HCEC 1CT (cell line): ENCODE results near the gene CITED2.
"Not testable (repeated sequence)": the region's sequence is repeated elsewhere in the genome, so short reads cannot be mapped to it uniquely, and the experiment has no call there.

ENCODE experiments used
- DNase-seq: peaks from one replicate; pipeline ENCODE4 v3.0.0-alpha.2; 2017

The CITED2 gene

GRCh38 chr6:139374357-139375225 lies at the start of gene CITED2:
CITED2 (minus strand) TSS chr6:139374648; CDS start chr6:139373944, 704 bp downstream.
- DNase-seq = peak; percentile 95

- DNase-seq = no peak
These were observed 48.7 kb upstream of the CITED2 start for GRCh38 chr6:139423037-139423703.

GRCh38 chr6:139422105-139423036 lies 47.9 kb upstream of the CITED2 start:
- DNase-seq = no peak

GRCh38 chr6:139418481-139419132 lies 44.2 kb upstream of the CITED2 start:
- no peak for DNase-seq

- DNase-seq = peak; percentile 49
These were observed 41.7 kb upstream of the CITED2 start for GRCh38 chr6:139416146-139416545.

GRCh38 chr6:139415365-139415764 lies 40.9 kb upstream of the CITED2 start:
- DNase-seq = no peak

- DNase-seq = not testable (repeated sequence)
These were observed 37.7 kb upstream of the CITED2 start for GRCh38 chr6:139412103-139412502.

- no peak for DNase-seq
These were observed 34.6 kb upstream of the CITED2 start for GRCh38 chr6:139409026-139409425.

- peak; percentile 95 for DNase-seq
These were observed 33.3 kb upstream of the CITED2 start for GRCh38 chr6:139407718-139408222.

- no peak for DNase-seq
These were observed 32.3 kb upstream of the CITED2 start for GRCh38 chr6:139406577-139407343.

- peak; percentile 90 for DNase-seq
These were observed 28.5 kb upstream of the CITED2 start for GRCh38 chr6:139402876-139403386.

GRCh38 chr6:139398658-139399057 lies 24.2 kb upstream of the CITED2 start:
- no peak for DNase-seq

- DNase-seq = no peak
These were observed 21.4 kb upstream of the CITED2 start for GRCh38 chr6:139395891-139396301.

GRCh38 chr6:139395371-139395770 lies 20.9 kb upstream of the CITED2 start:
- DNase-seq = no peak

GRCh38 chr6:139394027-139394649 lies 19.7 kb upstream of the CITED2 start:
- no peak for DNase-seq

GRCh38 chr6:139392794-139393193 lies 18.3 kb upstream of the CITED2 start:
- DNase-seq = peak; percentile 24

GRCh38 chr6:139391709-139392108 lies 17.3 kb upstream of the CITED2 start:
- no peak for DNase-seq

GRCh38 chr6:139390447-139390846 lies 16.0 kb upstream of the CITED2 start:
- no peak for DNase-seq

GRCh38 chr6:139388384-139388783 lies 13.9 kb upstream of the CITED2 start:
- no peak for DNase-seq

- no peak for DNase-seq
These were observed 12.0 kb upstream of the CITED2 start for GRCh38 chr6:139386404-139386803.
